Endodermal cell (in vitro differentiated cells): ENCODE measurements around the gene RPS15. TPM values are rescaled to one million over a fixed set of nuclear protein-coding genes. Genes with fewer than 3 reads are reported as not detected.

ENCODE experiments used
- DNase-seq: peaks from one replicate; pipeline ENCODE4 v3.0.0-alpha.2; 2017
- H3K27ac ChIP-seq: 2 replicates; pipeline ENCODE4 v1.5.1; 2013; ENCODE audit warnings: mild to moderate bottlenecking, low read depth, low read length, moderate library complexity
- H3K27me3 ChIP-seq: 2 replicates; pipeline ENCODE4 v1.6.1; 2013; ENCODE audit warnings: mild to moderate bottlenecking, low read length, moderate library complexity; ENCODE audit not compliant: insufficient read depth, control insufficient read depth, poor library complexity, severe bottlenecking
- H3K36me3 ChIP-seq: 2 replicates; pipeline ENCODE4 v1.7.0; 2013; ENCODE audit warnings: mild to moderate bottlenecking, low read length, moderate library complexity; ENCODE audit not compliant: control insufficient read depth, insufficient read depth
- H3K4me1 ChIP-seq: one replicate; pipeline ENCODE4 v1.7.0; 2013; ENCODE audit warnings: low read length; ENCODE audit not compliant: control insufficient read depth, insufficient read depth
- H3K4me3 ChIP-seq: 2 replicates; pipeline ENCODE4 v1.5.1; 2013; ENCODE audit warnings: mild to moderate bottlenecking, low read length, moderate library complexity
- H3K9ac ChIP-seq: 2 replicates; pipeline ENCODE4 v1.6.1; 2013; ENCODE audit warnings: mild to moderate bottlenecking, low read length, moderate library complexity; ENCODE audit not compliant: poor library complexity, severe bottlenecking; ENCODE audit errors: extremely low read depth
- H3K9me3 ChIP-seq: 2 replicates; pipeline ENCODE4 v1.6.1; 2013; ENCODE audit warnings: mild to moderate bottlenecking, low read length, moderate library complexity; ENCODE audit not compliant: control insufficient read depth
- H3K27ac Mint-ChIP-seq: 2 replicates; pipeline ENCODE4 v1.8.0; 2020; ENCODE audit warnings: mixed read lengths
- H3K27me3 Mint-ChIP-seq: 2 replicates; pipeline ENCODE4 v1.8.0; 2021; ENCODE audit warnings: mild to moderate bottlenecking, mixed read lengths; ENCODE audit not compliant: insufficient read depth
- H3K36me3 Mint-ChIP-seq: 2 replicates; pipeline ENCODE4 v1.8.0; 2020; ENCODE audit warnings: low read depth, mixed read lengths
- H3K4me1 Mint-ChIP-seq: 2 replicates; pipeline ENCODE4 v1.8.0; 2020; ENCODE audit warnings: mixed read lengths
- H3K4me3 Mint-ChIP-seq: 2 replicates; pipeline ENCODE4 v1.8.0; 2020; ENCODE audit warnings: mild to moderate bottlenecking, moderate library complexity, mixed read lengths
- H3K9me3 Mint-ChIP-seq: 2 replicates; pipeline ENCODE4 v1.8.0; 2020; ENCODE audit warnings: mild to moderate bottlenecking, mixed read lengths
- CTCF ChIP-seq: fragments of 200-600 bp; sonication (generic); conservative IDR thresholded peaks from 2 replicates; pipeline ENCODE4 v1.5.0; 2021; ENCODE audit warnings: antibody characterized with exemption, mild to moderate bottlenecking
- WGBS, 2 experiments: methylation state at CpG; one replicate each; pipeline versions ENCODE4 v1.1.5 to v1.1.7; 2013; ENCODE audit warnings: missing lambda C conversion rate in 2 of 2, mixed read lengths in 1 of 2; ENCODE audit not compliant: insufficient coverage in 1 of 2, insufficient read length in 1 of 2; 5-methylcytosine and 5-hydroxymethylcytosine counted together
- total RNA-seq, 2 donors: library from RNA; stranded (reverse); fragmentation: NEBNext Ultra II Directional in 1 of 2; extraction: Animal tissue kit (Norgen Biotek cat#: 25700) in 1 of 2; gene quantifications; 2 replicates in 1 of 2; 3 replicates in 1 of 2; pipeline ENCODE4 v1.2.1, GENCODE V29; 2021

Gene RPS15
- total RNA-seq, 2 donors from 2014 or later = 1,298 to 1,321 TPM

- Histone ChIP-seq H3K9ac (no peak overlapping the region), H3K4me1 (no peaks in the 10 kb centered on the region), H3K36me3 (no peaks in the 10 kb centered on the region), H3K27me3 (no peaks in the 10 kb centered on the region), H3K9me3 (no peaks in the 10 kb centered on the region), H3K4me3 (peak overlapping the region; percentile 78), H3K27ac (no peak overlapping the region)
- Mint-ChIP-seq H3K27ac (no peak overlapping the region), H3K27me3 (no peaks in the 10 kb centered on the region), H3K4me3 (peak overlapping the region; percentile 60), H3K9me3 (no peaks in the 10 kb centered on the region), H3K4me1 (peaks cover 2% of the 10 kb centered on the region), H3K36me3 (peaks cover 5% of the 10 kb centered on the region)
- TF ChIP-seq CTCF = no peak
- no peak for DNase-seq
- WGBS, 2 experiments = 61 to 73% methylated on average over 10 to 36 of the region's 36 CpGs
Observed at GRCh38 chr19:1400281-1401137, 37.7 kb upstream of the RPS15 start.

- Histone ChIP-seq H3K9ac (no peak within 1 kb of the TSS), H3K9me3 (no peaks in the 10 kb centered on the region), H3K4me1 (no peaks in the 10 kb centered on the region), H3K4me3 (peak within 1 kb of the TSS; percentile 78), H3K27me3 (no peaks in the 10 kb centered on the region), H3K27ac (no peak within 1 kb of the TSS), H3K36me3 (no peaks in the 10 kb centered on the region)
- Mint-ChIP-seq H3K27ac (no peak within 1 kb of the TSS), H3K27me3 (no peaks in the 10 kb centered on the region), H3K36me3 (peaks cover 5% of the 10 kb centered on the region), H3K4me3 (peak within 1 kb of the TSS; percentile 60), H3K9me3 (no peaks in the 10 kb centered on the region), H3K4me1 (peaks cover 2% of the 10 kb centered on the region)
- WGBS, 2 experiments = 4 to 6% methylated on average over 6 to 87 of the region's 87 CpGs
- DNase-seq = peak; percentile 77
- TF ChIP-seq CTCF = peak; percentile 62
Observed at GRCh38 chr19:1401138-1401888, 36.9 kb upstream of the RPS15 start, which contains the start of gene GAMT. Gene GAMT (minus strand): TSS chr19:1401542. CDS start chr19:1401476, 66 bp downstream.

GRCh38 chr19:1401889-1402217, 36.3 kb upstream of the RPS15 start:
- no peak for DNase-seq
- TF ChIP-seq CTCF = no peak
- Mint-ChIP-seq H3K36me3 (peaks cover 5% of the 10 kb centered on the region), H3K4me1 (peaks cover 3% of the 10 kb centered on the region), H3K4me3 (peak overlapping the region; percentile 38), H3K27ac (no peak overlapping the region), H3K27me3 (no peaks in the 10 kb centered on the region), H3K9me3 (no peaks in the 10 kb centered on the region)
- Histone ChIP-seq H3K9ac (no peak overlapping the region), H3K27me3 (no peaks in the 10 kb centered on the region), H3K4me1 (no peaks in the 10 kb centered on the region), H3K9me3 (no peaks in the 10 kb centered on the region), H3K27ac (no peak overlapping the region), H3K4me3 (peak overlapping the region; percentile 78), H3K36me3 (no peaks in the 10 kb centered on the region)
- WGBS, 2 experiments = 82 to 96% methylated on average over 7 to 11 of the region's 11 CpGs
